GM19023 (cell line): Measurements from ENCODE around the gene CBLIF.
"Not testable (repeated sequence)": the region's sequence is repeated elsewhere in the genome, so short reads cannot be mapped to it uniquely, and the experiment has no call there.

ENCODE experiments used
- ATAC-seq: cut with Tn5 transposase; IDR thresholded peaks from one replicate; pipeline ENCODE4 v1.9.1; 2021; ENCODE audit warnings: mild to moderate bottlenecking, moderate library complexity; ENCODE audit not compliant: unreplicated experiment

The CBLIF gene

GRCh38 chr11:59848439-59848838, 3.1 kb upstream of the CBLIF start:
- ATAC-seq = not testable (repeated sequence)

GRCh38 chr11:59847626-59848025, 2.3 kb upstream of the CBLIF start:
- no peak for ATAC-seq

- no peak for ATAC-seq
Measured at GRCh38 chr11:59846556-59846955, 1.3 kb upstream of the CBLIF start.

- ATAC-seq = no peak
Measured at GRCh38 chr11:59842316-59842715, 3.0 kb downstream of the CBLIF start.

GRCh38 chr11:59841514-59841913, 3.8 kb downstream of the CBLIF start:
- no peak for ATAC-seq

GRCh38 chr11:59839615-59840014, 5.7 kb downstream of the CBLIF start:
- no peak for ATAC-seq

- no peak for ATAC-seq
Measured at GRCh38 chr11:59833602-59834001, 11.7 kb downstream of the CBLIF start.

GRCh38 chr11:59829358-59829757, 15.9 kb downstream of the CBLIF start:
- ATAC-seq = no peak

- peak; percentile 93 for ATAC-seq
Measured at GRCh38 chr11:59822989-59823566, 22.2 kb downstream of the CBLIF start.

- no peak for ATAC-seq
Measured at GRCh38 chr11:59818572-59818971, 26.7 kb downstream of the CBLIF start.

- ATAC-seq = not testable (repeated sequence)
Measured at GRCh38 chr11:59816434-59816833, 28.9 kb downstream of the CBLIF start.

GRCh38 chr11:59815754-59816153, 29.5 kb downstream of the CBLIF start:
- no peak for ATAC-seq

- ATAC-seq = no peak
Measured at GRCh38 chr11:59814021-59814420, 31.3 kb downstream of the CBLIF start.

GRCh38 chr11:59813364-59813763, 31.9 kb downstream of the CBLIF start:
- no peak for ATAC-seq

GRCh38 chr11:59812220-59812619, 33.1 kb downstream of the CBLIF start:
- ATAC-seq = no peak

- ATAC-seq = no peak
Measured at GRCh38 chr11:59810911-59811259, 34.4 kb downstream of the CBLIF start.

- ATAC-seq = peak; percentile 98
Measured at GRCh38 chr11:59810189-59810910, 34.9 kb downstream of the CBLIF start, which contains the start of gene MRPL16. TSS of gene MRPL16 (minus strand) at chr11:59810778. CDS start at chr11:59810658, 120 bp downstream.

GRCh38 chr11:59807047-59807610, 38.2 kb downstream of the CBLIF start:
- no peak for ATAC-seq

- ATAC-seq = no peak
Measured at GRCh38 chr11:59804061-59804460, 41.2 kb downstream of the CBLIF start.

GRCh38 chr11:59802639-59803176, 42.6 kb downstream of the CBLIF start:
- no peak for ATAC-seq

- ATAC-seq = no peak
Measured at GRCh38 chr11:59801981-59802638, 43.2 kb downstream of the CBLIF start.
